Trophoblast cell (in vitro differentiated cells and primary cell): ENCODE measurements around the gene ALDH3B2.

Source experiments
- DNase-seq, 2 donors: peaks; one replicate each; pipeline ENCODE4 v3.0.0-alpha.2; 2016
- H2AFZ ChIP-seq: 2 replicates; pipeline ENCODE4 v1.6.1; 2013; ENCODE audit warnings: low read length, moderate library complexity, mild to moderate bottlenecking; ENCODE audit not compliant: insufficient read depth, poor library complexity
- H2AK5ac ChIP-seq: 2 replicates; pipeline ENCODE4 v1.6.1; 2013; ENCODE audit warnings: mild to moderate bottlenecking, low read length
- H2BK120ac ChIP-seq: 2 replicates; pipeline ENCODE4 v1.6.1; 2013; ENCODE audit warnings: low read length, mild to moderate bottlenecking, moderate library complexity; ENCODE audit not compliant: insufficient read depth, poor library complexity
- H2BK12ac ChIP-seq: 2 replicates; pipeline ENCODE4 v1.6.1; 2013; ENCODE audit warnings: mild to moderate bottlenecking, low read length, moderate library complexity
- H2BK5ac ChIP-seq: 2 replicates; pipeline ENCODE4 v1.6.1; 2013; ENCODE audit warnings: low read length, low read depth, moderate library complexity, mild to moderate bottlenecking; ENCODE audit not compliant: poor library complexity
- H3K14ac ChIP-seq: 2 replicates; pipeline ENCODE4 v1.6.1; 2013; ENCODE audit warnings: mild to moderate bottlenecking, low read length
- H3K18ac ChIP-seq: 2 replicates; pipeline ENCODE4 v1.6.1; 2013; ENCODE audit warnings: mild to moderate bottlenecking, low read length
- H3K23ac ChIP-seq: 2 replicates; pipeline ENCODE4 v1.6.1; 2013; ENCODE audit warnings: low read length
- H3K27ac ChIP-seq: 2 replicates; pipeline ENCODE4 v1.5.1; 2013; ENCODE audit warnings: low read depth, mild to moderate bottlenecking, inconsistent platforms, low read length, moderate library complexity
- H3K27me3 ChIP-seq: 2 replicates; pipeline ENCODE4 v1.6.1; 2013; ENCODE audit warnings: inconsistent platforms, mild to moderate bottlenecking, low read length, moderate library complexity; ENCODE audit not compliant: insufficient read depth
- H3K36me3 ChIP-seq, 2 experiments: 1 replicate in 1 of 2; 2 replicates in 1 of 2; pipeline ENCODE4 v1.6.1; 2013; ENCODE audit warnings: low read length in 2 of 2, mild to moderate bottlenecking in 2 of 2, moderate library complexity in 1 of 2; ENCODE audit not compliant: insufficient read depth in 2 of 2, control insufficient read depth in 1 of 2
- H3K4ac ChIP-seq: 2 replicates; pipeline ENCODE4 v1.6.1; 2013; ENCODE audit warnings: low read depth, mild to moderate bottlenecking, low read length, moderate library complexity
- H3K4me1 ChIP-seq, 2 experiments: 1 replicate in 1 of 2; 2 replicates in 1 of 2; pipeline ENCODE4 v1.6.1; 2013; ENCODE audit warnings: low read length in 2 of 2, mild to moderate bottlenecking in 2 of 2, moderate library complexity in 1 of 2; ENCODE audit not compliant: insufficient read depth in 2 of 2, control insufficient read depth in 1 of 2
- H3K4me2 ChIP-seq: 2 replicates; pipeline ENCODE4 v1.6.1; 2013; ENCODE audit warnings: inconsistent platforms, mild to moderate bottlenecking, low read length, moderate library complexity
- H3K4me3 ChIP-seq: 2 replicates; pipeline ENCODE4 v1.5.1; 2013; ENCODE audit warnings: mild to moderate bottlenecking, low read depth, low read length, inconsistent platforms
- H3K79me1 ChIP-seq: one replicate; pipeline ENCODE4 v1.6.1; 2013; ENCODE audit warnings: low read length
- H3K79me2 ChIP-seq: 2 replicates; pipeline ENCODE4 v1.6.1; 2013; ENCODE audit warnings: low read length, mild to moderate bottlenecking; ENCODE audit not compliant: control insufficient read depth, insufficient read depth, poor library complexity
- H3K9ac ChIP-seq: 2 replicates; pipeline ENCODE4 v1.6.1; 2013; ENCODE audit warnings: mild to moderate bottlenecking, low read length
- H3K9me3 ChIP-seq: 2 replicates; pipeline ENCODE4 v1.6.1; 2013; ENCODE audit warnings: low read depth, mild to moderate bottlenecking, control low read depth, inconsistent platforms, low read length; ENCODE audit not compliant: insufficient read depth
- H4K12ac ChIP-seq: 2 replicates; pipeline ENCODE4 v1.6.1; 2013; ENCODE audit warnings: low read depth, mild to moderate bottlenecking, low read length, moderate library complexity
- H4K8ac ChIP-seq: 2 replicates; pipeline ENCODE4 v1.6.1; 2013; ENCODE audit warnings: low read depth, mild to moderate bottlenecking, low read length, moderate library complexity
- H4K91ac ChIP-seq: one replicate; pipeline ENCODE4 v1.6.1; 2013; ENCODE audit warnings: low read depth, mild to moderate bottlenecking, low read length, moderate library complexity
- WGBS: extraction: QIAGEN DNeasy Blood & Tissue Kit; methylation state at CpG from one replicate; pipeline ENCODE4 v1.1.7; 2013; ENCODE audit warnings: missing lambda C conversion rate; ENCODE audit not compliant: insufficient read length, insufficient coverage; ENCODE audit errors: extremely low coverage; 5-methylcytosine and 5-hydroxymethylcytosine counted together

The ALDH3B2 gene

DNA sequence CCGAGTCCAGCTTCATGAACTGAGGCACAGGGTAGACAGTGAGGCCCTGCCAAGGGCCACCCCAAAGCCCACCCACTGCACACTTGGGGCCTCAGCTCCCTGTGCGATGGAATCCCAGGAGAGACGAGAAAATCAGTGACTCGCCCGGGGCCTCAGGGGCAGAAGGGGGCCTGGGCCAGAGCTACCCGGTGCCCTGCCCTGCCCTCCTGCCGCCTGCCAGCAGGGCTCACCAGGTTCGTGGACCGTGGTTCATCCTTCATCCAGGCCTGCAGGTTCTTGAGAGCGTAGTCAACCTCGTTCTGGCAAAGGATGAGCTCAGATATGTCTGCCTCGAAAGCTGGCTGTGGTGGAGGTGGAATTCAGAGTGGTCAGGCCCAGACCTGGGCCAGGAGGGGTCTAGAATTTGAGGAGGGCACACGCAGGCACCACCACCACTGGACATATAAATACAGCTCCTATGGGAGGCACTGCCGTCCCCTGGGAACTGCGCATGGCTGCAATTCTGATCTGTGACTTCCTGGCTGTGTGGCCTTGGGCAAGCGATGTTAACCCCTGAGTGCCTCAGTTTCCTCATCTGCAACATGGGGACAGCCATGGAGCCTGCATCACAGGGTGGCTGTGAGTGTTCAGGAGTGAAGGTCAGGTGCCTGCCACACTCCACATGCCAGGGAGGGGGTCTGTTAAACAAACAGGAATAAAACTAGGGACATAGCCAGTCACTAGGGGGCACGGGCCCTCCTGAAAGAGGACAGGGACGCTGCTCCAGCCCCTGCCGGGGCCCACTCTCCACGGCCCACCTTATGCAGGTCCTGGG is 7.5 kb downstream of the ALDH3B2 start:
- no peaks in the 10 kb centered on the region for H3K36me3 ChIP-seq
- H3K27me3 ChIP-seq = no peaks in the 10 kb centered on the region
- no peak overlapping the region for H3K4ac ChIP-seq
- no peaks in the 10 kb centered on the region for H3K4me1 ChIP-seq
- no peak overlapping the region for H4K8ac ChIP-seq
- no peak overlapping the region for H2BK120ac ChIP-seq
- no peak overlapping the region for H3K4me3 ChIP-seq
- no peak overlapping the region for H2BK5ac ChIP-seq
- DNase-seq = no peak
- no peak overlapping the region for H4K91ac ChIP-seq
- H2BK12ac ChIP-seq = no peak overlapping the region
- no peak overlapping the region for H3K18ac ChIP-seq
- H3K27ac ChIP-seq = no peak overlapping the region
- WGBS = no CpG with 5 or more reads among the region's 20 CpGs
- H3K23ac ChIP-seq = no peak overlapping the region
- H3K9me3 ChIP-seq = peaks cover 5% of the 10 kb centered on the region
- H3K4me2 ChIP-seq = no peak overlapping the region
- no peak overlapping the region for H3K14ac ChIP-seq
- H3K9ac ChIP-seq = no peak overlapping the region
- H3K79me1 ChIP-seq = no peaks in the 10 kb centered on the region
- H2AFZ ChIP-seq = no peak overlapping the region
- no peaks in the 10 kb centered on the region for H3K79me2 ChIP-seq
- no peak overlapping the region for H4K12ac ChIP-seq
- no peak overlapping the region for H2AK5ac ChIP-seq

GRCh38 chr11:67666303-67666645 is 8.1 kb downstream of the ALDH3B2 start:
- Histone ChIP-seq H3K4me2 (no peak overlapping the region), H3K4ac (no peak overlapping the region), H3K9me3 (peaks cover 5% of the 10 kb centered on the region), H2AFZ (no peak overlapping the region), H3K9ac (no peak overlapping the region), H2BK120ac (no peak overlapping the region), H3K27ac (no peak overlapping the region), H3K36me3 (no peaks in the 10 kb centered on the region), H3K4me3 (no peak overlapping the region), H2BK5ac (no peak overlapping the region), H4K12ac (no peak overlapping the region), H3K23ac (no peak overlapping the region), H3K27me3 (no peaks in the 10 kb centered on the region), H3K4me1 (no peaks in the 10 kb centered on the region), H3K18ac (no peak overlapping the region), H2AK5ac (no peak overlapping the region), H3K14ac (no peak overlapping the region), H4K8ac (no peak overlapping the region), H3K79me1 (no peaks in the 10 kb centered on the region), H2BK12ac (no peak overlapping the region), H4K91ac (peak overlapping the region; percentile 25), H3K79me2 (no peaks in the 10 kb centered on the region)
- no CpG with 5 or more reads among the region's 11 CpGs for WGBS
- DNase-seq = no peak

DNA sequence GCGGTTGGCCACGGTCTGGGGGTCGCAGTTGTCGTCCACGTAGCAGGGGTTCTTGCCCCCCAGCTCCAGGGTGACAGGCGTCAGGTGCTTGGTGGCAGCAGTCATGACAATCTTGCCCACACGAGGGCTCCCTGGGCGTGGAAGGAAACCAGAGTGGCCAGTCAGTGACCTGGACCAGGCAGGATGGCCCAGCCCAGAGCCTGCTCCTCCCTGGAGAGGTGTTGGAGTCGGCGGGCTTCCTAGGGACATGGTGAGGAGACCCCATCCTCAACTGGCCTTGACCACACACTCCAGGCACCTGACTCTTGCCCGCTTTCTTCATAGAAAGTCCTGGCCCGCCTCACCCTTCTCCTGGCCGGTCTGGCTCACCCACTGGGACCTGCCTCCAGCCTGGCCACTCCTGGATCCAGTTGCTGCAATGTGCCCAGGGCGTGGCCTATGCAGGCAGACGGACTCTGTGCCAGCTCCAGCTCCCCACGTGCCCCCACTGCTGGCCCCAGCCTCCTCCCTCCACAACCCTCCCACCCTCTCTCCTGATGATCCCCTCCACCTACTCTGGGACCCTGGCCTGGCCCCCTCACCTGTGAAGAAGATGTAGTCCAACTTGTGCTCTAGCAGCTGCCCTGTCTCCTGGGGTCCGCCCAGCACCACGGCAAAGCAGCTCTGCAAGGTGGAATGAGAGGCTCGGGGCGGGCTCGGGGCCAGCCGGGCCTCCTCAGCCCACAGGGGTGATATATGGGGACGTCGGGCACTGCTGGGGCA is 8.7 kb downstream of the ALDH3B2 start:
- Histone ChIP-seq H4K8ac (no peak overlapping the region), H3K36me3 (no peaks in the 10 kb centered on the region)
- no CpG with 5 or more reads among the region's 24 CpGs for WGBS

DNA sequence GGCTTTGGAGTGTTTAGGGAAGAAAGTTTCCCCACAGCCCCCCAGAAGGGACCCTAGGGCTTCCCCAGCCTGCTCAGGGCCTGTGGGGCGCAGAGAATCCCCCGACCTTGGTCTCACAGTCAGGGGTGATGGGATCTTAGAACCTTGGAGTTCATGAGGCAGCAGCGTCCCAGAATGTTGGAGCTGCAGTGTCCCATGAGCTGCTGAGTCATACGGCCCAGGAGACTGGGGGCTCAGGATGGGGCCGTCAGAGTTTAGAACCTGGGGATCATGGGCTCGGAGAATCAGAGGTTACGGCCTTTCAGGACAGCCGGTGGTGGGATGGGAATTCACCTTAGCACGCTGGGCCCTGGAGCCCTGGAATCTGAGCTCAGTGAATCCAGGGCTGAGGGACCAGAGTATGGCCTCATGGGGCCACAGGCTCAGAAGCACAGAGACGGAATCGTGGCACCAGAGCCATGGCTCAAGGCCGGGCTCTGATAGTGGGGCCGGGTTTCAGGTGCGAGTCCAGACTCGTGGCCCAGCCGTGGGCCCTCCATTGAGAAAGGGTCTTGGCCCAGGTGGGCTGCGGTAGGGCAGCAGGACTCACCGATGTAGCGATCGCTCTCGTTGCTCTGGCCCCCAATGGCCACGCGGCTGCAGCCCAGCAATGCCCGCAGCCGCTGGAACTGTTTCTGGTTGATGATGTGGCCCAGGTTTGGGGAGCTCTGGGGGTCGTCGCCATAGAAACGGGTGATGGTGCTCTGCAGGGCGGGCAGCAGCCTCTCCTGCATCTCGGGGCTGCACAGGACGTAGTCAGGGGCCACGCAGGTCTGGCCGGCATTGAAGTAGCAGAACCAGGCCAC is 9.5 kb downstream of the ALDH3B2 start:
- Histone ChIP-seq H3K4me3 (no peak overlapping the region), H3K14ac (no peak overlapping the region), H2AFZ (no peak overlapping the region), H2AK5ac (no peak overlapping the region), H3K36me3 (no peaks in the 10 kb centered on the region), H4K91ac (no peak overlapping the region), H2BK120ac (no peak overlapping the region), H3K18ac (no peak overlapping the region), H3K4me2 (no peak overlapping the region), H2BK5ac (no peak overlapping the region), H3K4ac (no peak overlapping the region), H3K4me1 (no peaks in the 10 kb centered on the region), H3K79me2 (no peaks in the 10 kb centered on the region), H3K27ac (no peak overlapping the region), H4K8ac (no peak overlapping the region), H3K9me3 (peaks cover 5% of the 10 kb centered on the region), H2BK12ac (no peak overlapping the region), H3K79me1 (no peaks in the 10 kb centered on the region), H3K27me3 (no peaks in the 10 kb centered on the region), H3K9ac (no peak overlapping the region), H4K12ac (no peak overlapping the region), H3K23ac (no peak overlapping the region)
- no CpG with 5 or more reads among the region's 33 CpGs for WGBS
- DNase-seq = no peak

More for the DNA sequence above, 8.7 kb downstream of the ALDH3B2 start:
- Histone ChIP-seq H3K4ac (no peak overlapping the region), H3K9ac (no peak overlapping the region), H3K27me3 (no peaks in the 10 kb centered on the region), H3K23ac (no peak overlapping the region), H3K9me3 (peaks cover 5% of the 10 kb centered on the region), H4K91ac (peak overlapping the region; percentile 25), H2AFZ (no peak overlapping the region), H3K14ac (no peak overlapping the region), H3K18ac (no peak overlapping the region), H3K79me1 (no peaks in the 10 kb centered on the region), H3K4me1 (no peaks in the 10 kb centered on the region), H3K79me2 (no peaks in the 10 kb centered on the region), H4K12ac (no peak overlapping the region), H2BK12ac (no peak overlapping the region), H2BK120ac (no peak overlapping the region), H2BK5ac (no peak overlapping the region), H3K4me2 (no peak overlapping the region), H3K27ac (no peak overlapping the region), H3K4me3 (no peak overlapping the region), H2AK5ac (no peak overlapping the region)
- DNase-seq = peak; percentile 23 to 65
